ENCODE results near the gene MDFIC2.

- TF ChIP-seq CTCF (IDR thresholded peaks at IDR 0.05; ENCODE audit: insufficient read depth, low read length, poor library complexity, severe bottlenecking) (no peak), EZH2phosphoT487 (conservative IDR thresholded peaks at IDR 0.05; ENCODE audit: low read length) (no peak)
These were observed 136.2 kb downstream of the MDFIC2 start for GRCh38 chr3:70176224-70176623.

Measured in SU-DHL-6 (cell line).